Psoas muscle (tissue), 8 donors: Measurements from ENCODE around the gene PAM16. TPM values are rescaled to one million over a fixed set of nuclear protein-coding genes. Genes with fewer than 3 reads are reported as not detected.
A peak's percentile ranks its signal among the peaks of the same experiment; 100 is the strongest.
"Not testable (repeated sequence)": the region's sequence is repeated elsewhere in the genome, so short reads cannot be mapped to it uniquely, and the experiment has no call there.

Experiments used
- ATAC-seq, 4 donors: fragments of 200-7000 bp; cut with Tn5 transposase; one replicate each; pipeline ENCODE4 v1.9.1; 2020; ENCODE audit warnings: moderate library complexity in 3 of 4, mild to moderate bottlenecking in 2 of 4
- DNase-seq, 2 donors: peaks; one replicate each; pipeline ENCODE4 v3.0.0-alpha.2; 2020
- H3K27ac ChIP-seq: fragments of 200-600 bp; one replicate; pipeline ENCODE4 v1.8.0; 2022
- H3K27me3 ChIP-seq, 3 donors: fragments of 200-600 bp in 1 of 3; one replicate each; pipeline versions ENCODE4 v1.6.1 to v1.8.0; 2013 to 2022; ENCODE audit warnings: low read length in 2 of 3, mild to moderate bottlenecking in 2 of 3, moderate library complexity in 1 of 3; ENCODE audit not compliant: insufficient read depth in 3 of 3
- H3K36me3 ChIP-seq, 2 donors: fragments of 200-600 bp in 1 of 2; one replicate each; pipeline versions ENCODE4 v1.6.1 to v1.8.0; 2013 to 2022; ENCODE audit warnings: low read depth in 1 of 2, mild to moderate bottlenecking in 1 of 2, moderate library complexity in 1 of 2; ENCODE audit not compliant: insufficient read depth in 1 of 2
- H3K4me1 ChIP-seq: fragments of 200-600 bp; one replicate; pipeline ENCODE4 v1.8.0; 2022
- H3K4me3 ChIP-seq: fragments of 200-600 bp; one replicate; pipeline ENCODE4 v1.8.0; 2022; ENCODE audit warnings: mild to moderate bottlenecking
- H3K9me3 ChIP-seq: fragments of 200-600 bp; one replicate; pipeline ENCODE4 v1.8.0; 2022
- CTCF ChIP-seq: fragments of 200-600 bp; IDR thresholded peaks from one replicate; pipeline ENCODE4 v1.8.0; 2022; ENCODE audit warnings: antibody characterized with exemption
- WGBS, 3 donors: extraction: QIAGEN DNeasy Blood & Tissue Kit; methylation state at CpG; one replicate each; pipeline versions ENCODE4 v1.1.6 to v1.1.7; 2013; 5-methylcytosine and 5-hydroxymethylcytosine counted together
- intact Hi-C, 2 donors: fragments of 100-400 bp; cut with DNase I; formaldehyde crosslinking; loops; one replicate each; pipeline versions ENCODE4 v1.11.0 to v1.14.2; 2022
- long read RNA-seq, 2 donors: library from polyadenylated mRNA; unstranded; transcript quantifications; one replicate each; pipeline ENCODE4 v2.0.0, GENCODE V29; 2021
- polyA plus RNA-seq, 3 donors: library from polyadenylated mRNA; stranded (reverse); fragments of 200-250 nt; gene quantifications; one replicate each; pipeline ENCODE4 v1.2.3, GENCODE V29; 2013
- total RNA-seq, 4 donors: library from RNA; stranded (reverse); fragmentation: NEBNext Ultra II Directional in 2 of 4; extraction: Animal tissue kit (Norgen Biotek cat#: 25700) in 2 of 4; gene quantifications; one replicate each; pipeline versions ENCODE4 v1.2.1 to v1.2.4, GENCODE V29; 2021 to 2023
- donor health status: healthy with polysubstance abuse.
- donor health status: DM: no; HTN: no; CAD: no; lungs with moderate emphysema.
- donor health status: Bipolar disorder and iron deficiency.
- donor health status: healthy.
- donor health status: DM: yes; HTN: yes; CAD: no.
- donor health status: DM: no; HTN: no; CAD: no.
- donor health status: DM: no; HTN: no; CAD: no.
- donor health status: DM: yes; HTN: yes; CAD: no.

The PAM16 gene
- total RNA-seq (10 to 100 TPM; 60.5 to 84.2 (median 70.7) TPM), polyA plus RNA-seq (100 to 1,000 TPM; 144 to 163 (median 160) TPM)
- long read RNA-seq, donor 1, transcript PAM16-201 (5 exons, 587 nt): major isoform, 21 of 30 reads
- long read RNA-seq, donor 1, partial matches to known transcripts: 0 of 30 reads
- long read RNA-seq, donor 1, other reads (novel, unspliced or antisense): 4 of 30 reads
- long read RNA-seq, donor 2, transcript PAM16-201 (5 exons, 587 nt): major isoform, 31 of 40 reads
- long read RNA-seq, donor 2, partial matches to known transcripts: 1 of 40 reads
- long read RNA-seq, donor 2, other reads (novel, unspliced or antisense): 6 of 40 reads

- Histone ChIP-seq H3K27me3 (no peaks in the 10 kb centered on the region), H3K9me3 (no peaks in the 10 kb centered on the region), H3K36me3 (peaks cover 0 to 9% of the 10 kb centered on the region in 2 donors), H3K27ac (peak within 1 kb of the TSS; percentile 85), H3K4me3 (peak within 1 kb of the TSS; percentile 72), H3K4me1 (peaks cover 30% of the 10 kb centered on the region)
- intact Hi-C loops: no loop called here
- TF ChIP-seq CTCF: peak; percentile 18
- ATAC-seq (peak; percentile 92 to 94 (median 94)), DNase-seq (peak; percentile 98 to 99)
- 0 to 1% (median 1%) methylated on average over 64 to 81 of the region's 81 CpGs for WGBS, 3 donors
These were observed at the start of gene PAM16 for GRCh38 chr16:4350787-4351659. TSS of gene PAM16 (minus strand) at chr16:4351321. CDS start at chr16:4351234, 87 bp downstream.

DNA sequence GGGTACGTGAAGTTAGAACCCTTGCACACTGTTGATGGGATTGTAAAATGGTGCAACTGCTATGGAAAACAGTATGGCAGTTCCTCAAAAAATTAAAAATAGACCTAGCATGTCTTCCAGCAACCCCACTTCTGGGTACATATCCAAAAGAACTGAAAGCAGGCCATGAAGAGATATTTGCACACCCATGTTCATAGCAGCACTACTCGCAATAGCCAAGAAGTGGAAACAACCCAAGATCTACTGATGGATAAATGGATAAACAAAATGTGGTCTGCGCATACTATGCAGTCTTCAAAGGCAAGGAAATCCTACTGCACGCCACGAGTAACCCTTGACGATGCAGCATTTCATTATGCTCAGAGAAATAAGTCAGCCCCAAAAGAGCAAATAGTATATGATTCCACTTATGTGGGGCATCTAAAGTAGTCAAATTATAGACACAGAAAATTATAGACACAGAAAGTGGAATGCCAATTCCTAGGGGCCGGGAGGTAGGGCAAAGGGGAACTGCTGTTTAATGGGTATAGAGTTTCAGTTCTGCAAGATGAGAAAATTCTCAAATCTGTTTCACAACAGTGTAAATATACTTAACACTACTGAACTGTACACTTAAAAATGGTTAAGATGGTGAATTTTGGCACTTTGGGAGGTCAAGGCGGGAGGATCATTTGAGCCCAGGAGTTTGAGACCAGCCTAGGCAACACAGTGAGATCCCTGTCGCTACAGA, 48.0 kb upstream of the PAM16 start:
- Histone ChIP-seq H3K27me3 (no peaks in the 10 kb centered on the region), H3K4me1 (peaks cover 3% of the 10 kb centered on the region), H3K27ac (no peak overlapping the region), H3K36me3 (peaks cover 0 to 14% of the 10 kb centered on the region in 2 donors), H3K9me3 (no peaks in the 10 kb centered on the region), H3K4me3 (no peak overlapping the region)
- no peak for DNase-seq
- no peak for ATAC-seq
- TF ChIP-seq CTCF: no peak
- WGBS, 3 donors: 87 to 94% (median 88%) methylated on average over 9 of the region's 9 CpGs
- intact Hi-C loops: no loop called here

GRCh38 chr16:4395055-4395726, 44.1 kb upstream of the PAM16 start:
- no peak for TF ChIP-seq CTCF
- intact Hi-C loops: no loop called here
- H3K4me1 ChIP-seq: peaks cover 3% of the 10 kb centered on the region
- no peak overlapping the region for H3K27ac ChIP-seq
- peaks cover 0 to 14% of the 10 kb centered on the region in 2 donors for H3K36me3 ChIP-seq
- 83 to 86% (median 84%) methylated on average over 9 of the region's 9 CpGs for WGBS, 3 donors
- DNase-seq (no peak), ATAC-seq (no peak)
- H3K4me3 ChIP-seq: no peak overlapping the region
- H3K9me3 ChIP-seq: no peaks in the 10 kb centered on the region
- no peaks in the 10 kb centered on the region for H3K27me3 ChIP-seq

DNA sequence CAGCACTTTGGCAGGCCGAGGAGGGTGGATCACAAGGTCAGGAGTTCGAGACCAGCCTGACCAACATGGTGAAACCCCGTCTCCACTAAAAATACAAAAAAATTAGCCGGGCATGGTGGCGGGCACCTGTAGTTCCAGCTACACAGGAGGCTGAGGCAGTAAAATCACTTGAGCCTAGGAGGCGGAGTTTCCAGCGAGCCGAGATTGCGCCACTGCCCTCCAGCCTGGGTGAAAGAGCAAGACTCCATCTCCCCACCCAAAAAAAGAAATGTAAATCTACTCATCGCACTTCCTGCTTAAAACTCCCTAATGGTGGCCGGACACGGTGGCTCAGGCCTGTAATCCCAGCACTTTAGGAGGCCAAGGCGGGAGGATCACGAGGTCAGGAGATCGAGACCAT, 42.7 kb upstream of the PAM16 start:
- H3K27ac ChIP-seq, H3K9me3 ChIP-seq, H3K4me3 ChIP-seq, intact Hi-C loops, DNase-seq, H3K27me3 ChIP-seq, H3K4me1 ChIP-seq, ATAC-seq: not testable (repeated sequence)
- peaks cover 0 to 11% of the 10 kb centered on the region in 2 donors for H3K36me3 ChIP-seq
- WGBS, 3 donors: 96 to 97% (median 97%) methylated on average over 15 of the region's 15 CpGs
